Rectal smooth muscle tissue (tissue), 1 donor: ENCODE results near the gene GGACT.

Source experiments
- H3K27ac ChIP-seq: one replicate; pipeline ENCODE4 v1.7.0; 2013; ENCODE audit warnings: low read depth, low read length, inconsistent platforms
- H3K27me3 ChIP-seq: one replicate; pipeline ENCODE4 v1.7.0; 2013; ENCODE audit warnings: low read length; ENCODE audit not compliant: control insufficient read depth, insufficient read depth
- H3K36me3 ChIP-seq: one replicate; pipeline ENCODE4 v1.7.0; 2013; ENCODE audit warnings: low read length; ENCODE audit not compliant: control insufficient read depth, insufficient read depth
- H3K4me1 ChIP-seq: one replicate; pipeline ENCODE4 v1.7.0; 2013; ENCODE audit warnings: low read length; ENCODE audit not compliant: control insufficient read depth, insufficient read depth
- H3K4me3 ChIP-seq: one replicate; pipeline ENCODE4 v1.7.0; 2013; ENCODE audit warnings: low read length
- H3K9ac ChIP-seq: one replicate; pipeline ENCODE4 v1.7.0; 2013; ENCODE audit warnings: low read length

The GGACT gene

GRCh38 chr13:100561599-100562204 lies 26.9 kb downstream of the GGACT start:
- Histone ChIP-seq H3K4me3 (no peak overlapping the region), H3K27me3 (no peaks in the 10 kb centered on the region), H3K9ac (no peak overlapping the region), H3K4me1 (no peaks in the 10 kb centered on the region), H3K36me3 (no peaks in the 10 kb centered on the region), H3K27ac (no peak overlapping the region)

- H3K27me3 ChIP-seq: no peaks in the 10 kb centered on the region
- no peak overlapping the region for H3K27ac ChIP-seq
- no peak overlapping the region for H3K4me3 ChIP-seq
- no peak overlapping the region for H3K9ac ChIP-seq
- no peaks in the 10 kb centered on the region for H3K36me3 ChIP-seq
- no peaks in the 10 kb centered on the region for H3K4me1 ChIP-seq
Observed at GRCh38 chr13:100561158-100561499, 27.5 kb downstream of the GGACT start.

GRCh38 chr13:100560498-100561157 lies 28.0 kb downstream of the GGACT start:
- H3K4me1 ChIP-seq: no peaks in the 10 kb centered on the region
- H3K27ac ChIP-seq: no peak overlapping the region
- H3K27me3 ChIP-seq: no peaks in the 10 kb centered on the region
- H3K9ac ChIP-seq: no peak overlapping the region
- H3K4me3 ChIP-seq: no peak overlapping the region
- H3K36me3 ChIP-seq: no peaks in the 10 kb centered on the region

- Histone ChIP-seq H3K9ac (no peak overlapping the region), H3K27ac (no peak overlapping the region), H3K36me3 (no peaks in the 10 kb centered on the region), H3K27me3 (no peaks in the 10 kb centered on the region), H3K4me3 (no peak overlapping the region), H3K4me1 (no peaks in the 10 kb centered on the region)
Observed at GRCh38 chr13:100559886-100560285, 28.7 kb downstream of the GGACT start.

GRCh38 chr13:100552755-100553154 lies 35.8 kb downstream of the GGACT start:
- H3K9ac ChIP-seq: no peak overlapping the region
- H3K36me3 ChIP-seq: no peaks in the 10 kb centered on the region
- H3K27me3 ChIP-seq: no peaks in the 10 kb centered on the region
- no peak overlapping the region for H3K27ac ChIP-seq
- H3K4me1 ChIP-seq: peaks cover 6% of the 10 kb centered on the region
- no peak overlapping the region for H3K4me3 ChIP-seq

GRCh38 chr13:100549316-100549715 lies 39.3 kb downstream of the GGACT start:
- Histone ChIP-seq H3K4me1 (peaks cover 11% of the 10 kb centered on the region), H3K27ac (no peak overlapping the region), H3K4me3 (no peak overlapping the region), H3K9ac (no peak overlapping the region), H3K36me3 (no peaks in the 10 kb centered on the region), H3K27me3 (no peaks in the 10 kb centered on the region)

GRCh38 chr13:100547791-100548201 lies 40.8 kb downstream of the GGACT start:
- Histone ChIP-seq H3K36me3 (no peaks in the 10 kb centered on the region), H3K27me3 (no peaks in the 10 kb centered on the region), H3K9ac (no peak overlapping the region), H3K27ac (peak overlapping the region; percentile 77), H3K4me1 (peaks cover 11% of the 10 kb centered on the region), H3K4me3 (no peak overlapping the region)

- Histone ChIP-seq H3K27ac (peak overlapping the region; percentile 77), H3K9ac (no peak overlapping the region), H3K4me3 (no peak overlapping the region), H3K4me1 (peaks cover 11% of the 10 kb centered on the region), H3K36me3 (no peaks in the 10 kb centered on the region), H3K27me3 (no peaks in the 10 kb centered on the region)
Observed at GRCh38 chr13:100546713-100547405, 41.7 kb downstream of the GGACT start.

- Histone ChIP-seq H3K36me3 (no peaks in the 10 kb centered on the region), H3K9ac (no peak overlapping the region), H3K4me1 (peaks cover 11% of the 10 kb centered on the region), H3K27me3 (no peaks in the 10 kb centered on the region), H3K27ac (no peak overlapping the region), H3K4me3 (no peak overlapping the region)
Observed at GRCh38 chr13:100545684-100546061, 42.9 kb downstream of the GGACT start.

- no peaks in the 10 kb centered on the region for H3K36me3 ChIP-seq
- H3K4me1 ChIP-seq: peaks cover 11% of the 10 kb centered on the region
- no peak overlapping the region for H3K27ac ChIP-seq
- no peaks in the 10 kb centered on the region for H3K27me3 ChIP-seq
- no peak overlapping the region for H3K4me3 ChIP-seq
- no peak overlapping the region for H3K9ac ChIP-seq
Observed at GRCh38 chr13:100544866-100545683, 43.5 kb downstream of the GGACT start.

GRCh38 chr13:100543872-100544602 lies 44.6 kb downstream of the GGACT start:
- Histone ChIP-seq H3K4me3 (no peak overlapping the region), H3K27ac (no peak overlapping the region), H3K36me3 (no peaks in the 10 kb centered on the region), H3K4me1 (peaks cover 11% of the 10 kb centered on the region), H3K9ac (no peak overlapping the region), H3K27me3 (no peaks in the 10 kb centered on the region)

GRCh38 chr13:100542826-100543156 lies 45.8 kb downstream of the GGACT start:
- Histone ChIP-seq H3K4me1 (peaks cover 6% of the 10 kb centered on the region), H3K27me3 (no peaks in the 10 kb centered on the region), H3K4me3 (no peak overlapping the region), H3K27ac (no peak overlapping the region), H3K36me3 (no peaks in the 10 kb centered on the region), H3K9ac (no peak overlapping the region)
